Myocyte (in vitro differentiated cells): ENCODE data around the gene PRKG1. TPM values are rescaled to one million over a fixed set of nuclear protein-coding genes. Genes with fewer than 3 reads are reported as not detected.
"Not testable (repeated sequence)": the region's sequence is repeated elsewhere in the genome, so short reads cannot be mapped to it uniquely, and the experiment has no call there.

Source experiments
- DNase-seq: peaks from one replicate; pipeline ENCODE4 v3.0.0-alpha.2; 2012; ENCODE audit warnings: low read depth
- total RNA-seq: library from RNA; depleted of rRNA; stranded (reverse); fragments of >200 nt; gene quantifications from 2 replicates; pipeline ENCODE4 v1.2.3, GENCODE V29; 2014

PRKG1 gene
- total RNA-seq, 1 donor from 2014 or later, result 26.7 TPM

DNA sequence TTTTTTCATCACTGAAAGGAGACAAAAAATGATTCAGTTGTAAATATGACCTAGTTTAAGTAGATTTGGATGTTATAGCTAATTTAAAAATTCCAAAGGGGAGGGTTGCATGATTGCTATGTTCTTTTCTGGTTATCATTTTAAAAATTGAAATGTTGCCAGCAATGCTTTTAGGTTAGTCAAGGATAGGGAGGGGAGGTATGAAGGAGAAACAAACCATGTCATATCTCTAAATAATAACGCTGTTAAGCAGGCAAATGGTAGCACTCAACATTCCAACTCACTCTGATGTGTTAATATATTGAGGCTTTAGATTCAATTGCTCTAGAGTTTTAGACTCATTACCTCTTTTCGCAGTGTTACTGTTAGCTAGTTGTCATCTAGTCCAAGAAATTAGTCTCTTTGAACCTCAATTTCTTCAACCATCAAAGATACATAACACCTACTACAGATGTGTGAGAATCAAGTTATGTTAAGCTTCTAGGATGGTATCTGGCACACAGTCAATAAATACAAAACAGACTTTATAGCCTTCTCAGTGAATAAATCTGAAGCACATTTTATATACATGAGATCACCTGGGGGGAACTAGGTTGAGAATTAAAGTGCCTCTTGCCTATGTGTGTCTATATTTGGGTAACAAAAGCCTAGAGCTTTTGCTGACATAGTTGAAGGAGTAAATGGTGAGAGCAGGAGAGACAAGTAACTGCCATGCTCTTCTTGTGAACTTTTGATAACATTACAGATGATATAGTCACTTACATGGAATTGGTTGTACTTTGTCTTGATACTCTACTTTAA, 500.2 kb downstream of the PRKG1 start:
- DNase-seq, result no peak

DNA sequence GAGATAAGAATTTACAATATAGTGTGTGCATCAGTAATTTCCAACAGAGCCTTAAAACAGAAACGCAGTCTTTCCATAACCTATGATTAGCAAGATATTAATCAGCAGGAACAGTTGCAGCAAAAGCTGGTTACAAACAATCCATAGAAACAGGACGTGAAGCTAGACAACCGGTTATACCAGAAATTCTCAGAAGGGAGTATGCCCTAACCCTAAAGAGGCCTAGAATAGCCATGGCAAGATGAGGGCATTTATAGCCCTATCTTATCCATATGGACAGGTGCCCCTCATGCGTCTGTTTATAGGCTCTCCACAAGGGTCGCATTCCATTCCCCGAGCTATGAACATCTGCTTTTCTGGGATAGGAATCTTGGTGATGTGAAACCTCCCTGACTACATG, 506.9 kb downstream of the PRKG1 start:
- DNase-seq, result not testable (repeated sequence)

- DNase-seq, result no peak
Measured at GRCh38 chr10:51583976-51584375, 509.7 kb downstream of the PRKG1 start.

DNA sequence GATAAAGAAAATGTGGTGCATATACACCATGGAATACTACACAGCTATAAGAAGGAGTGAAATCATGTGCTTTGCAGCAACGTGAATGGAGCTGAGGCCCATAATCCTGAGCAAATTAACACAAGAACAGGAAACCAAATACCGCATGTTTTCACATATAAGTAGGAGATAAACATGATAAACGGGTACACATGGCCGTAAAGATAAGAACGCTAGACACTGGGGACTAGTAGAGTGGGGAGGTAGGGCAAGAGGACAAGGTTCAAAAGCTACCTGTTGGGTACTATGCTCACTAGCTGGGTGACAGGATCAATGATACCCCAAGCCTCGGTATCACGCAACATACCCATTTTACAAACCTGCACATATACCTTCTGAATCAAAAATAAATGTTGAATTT, 511.5 kb downstream of the PRKG1 start:
- DNase-seq, result no peak

DNA sequence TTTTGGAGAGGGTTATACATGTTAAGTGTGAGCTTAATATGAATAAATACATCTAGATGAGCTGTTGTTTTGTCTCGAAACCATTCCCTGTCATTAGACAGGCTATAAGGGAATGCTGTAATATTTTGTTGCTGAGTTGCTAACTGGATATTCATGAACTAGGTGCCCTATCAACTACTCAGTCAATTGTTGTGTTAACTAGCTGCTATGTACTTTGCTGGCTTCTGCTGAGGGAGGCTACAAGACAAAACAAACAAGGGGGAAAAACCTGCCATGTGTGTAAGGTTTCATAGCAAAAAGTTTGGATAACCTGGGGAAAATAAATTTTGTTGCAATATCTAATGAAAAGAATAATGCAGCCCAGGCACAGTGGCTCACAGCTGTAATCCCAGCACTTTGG, 514.7 kb downstream of the PRKG1 start:
- no peak for DNase-seq

DNA sequence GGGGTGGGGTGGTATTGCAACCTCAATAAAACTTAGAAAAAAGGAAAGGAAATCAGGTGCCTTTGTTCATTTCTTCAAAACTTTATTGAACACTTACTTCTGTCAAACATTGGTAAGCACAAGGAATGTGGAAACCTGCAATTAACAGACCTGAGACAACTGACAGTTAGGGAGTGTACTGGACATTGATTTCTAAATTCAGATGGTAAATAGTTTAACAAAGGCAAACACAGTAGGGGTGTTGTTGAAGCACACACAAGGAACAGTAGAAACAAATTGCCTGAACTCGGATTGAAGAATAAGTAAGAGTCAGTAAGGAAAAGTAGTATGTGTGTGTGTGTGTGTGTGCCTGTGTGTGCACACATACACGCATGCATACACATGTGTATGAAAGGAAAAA, 516.5 kb downstream of the PRKG1 start:
- DNase-seq, result no peak

DNA sequence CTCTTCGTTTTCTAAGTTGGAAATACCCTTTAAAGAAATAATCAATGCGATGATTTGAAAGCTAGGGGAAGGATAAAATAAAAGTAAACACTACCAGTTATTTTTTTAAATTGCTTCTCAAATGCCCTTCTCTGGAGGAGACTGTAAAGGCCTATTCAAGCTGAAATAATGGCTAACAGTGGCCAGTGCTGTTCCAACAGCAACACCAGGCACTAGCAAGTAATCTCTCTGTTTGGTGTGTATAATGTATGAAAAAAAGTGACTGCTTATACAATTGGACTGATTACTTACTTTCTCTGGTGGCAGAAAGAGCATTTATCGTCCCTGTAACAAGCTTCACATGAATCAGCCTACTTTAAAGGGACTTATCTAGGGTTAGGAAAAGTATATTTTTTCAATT, 522.4 kb downstream of the PRKG1 start:
- DNase-seq, result no peak

GRCh38 chr10:51599647-51600046, 525.4 kb downstream of the PRKG1 start:
- no peak for DNase-seq

DNA sequence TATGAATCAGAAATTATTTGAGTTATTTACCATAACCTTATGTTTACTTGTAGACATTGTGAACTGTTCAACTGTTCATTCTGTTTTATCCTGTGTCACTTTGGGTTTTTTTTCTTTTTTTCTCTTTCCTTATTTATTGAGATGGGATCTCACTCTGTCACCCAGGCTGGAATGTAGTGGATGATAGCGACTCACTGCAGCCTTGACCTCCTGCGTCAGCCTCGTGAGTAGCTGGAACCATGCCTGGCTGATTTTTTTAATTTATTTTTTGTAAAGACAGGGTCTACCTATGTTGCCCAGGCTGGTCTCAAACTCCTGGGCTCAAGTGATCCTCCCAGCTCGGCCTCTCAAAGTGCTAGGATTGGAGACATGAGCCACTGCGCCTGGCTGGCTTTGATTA, 528.0 kb downstream of the PRKG1 start:
- DNase-seq, result no peak

- DNase-seq, result peak; percentile 21
Measured at GRCh38 chr10:51604579-51604978, 530.3 kb downstream of the PRKG1 start.

GRCh38 chr10:51606825-51607462, 532.7 kb downstream of the PRKG1 start:
- DNase-seq, result no peak

- no peak for DNase-seq
Measured at GRCh38 chr10:51607463-51607835, 533.2 kb downstream of the PRKG1 start.

DNA sequence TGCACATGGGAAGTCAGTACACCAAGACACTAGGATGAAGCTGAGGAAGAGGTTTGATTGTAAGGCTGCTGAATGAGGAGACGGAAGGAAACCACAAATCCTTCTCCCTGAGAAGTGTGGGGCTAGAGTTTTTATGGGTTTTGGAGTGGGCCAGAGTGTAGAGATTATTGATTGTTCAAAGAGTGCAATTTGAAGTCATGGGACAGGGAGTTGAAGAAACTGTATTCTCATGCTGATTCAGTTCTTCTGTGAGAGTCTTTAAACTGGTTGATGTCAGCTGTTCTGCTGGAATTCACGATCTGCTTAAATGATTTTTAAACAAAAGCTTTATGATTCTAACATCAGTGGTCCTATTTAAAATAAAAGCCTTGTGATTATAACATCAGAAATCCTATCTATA, 533.9 kb downstream of the PRKG1 start:
- DNase-seq, result no peak

- no peak for DNase-seq
Measured at GRCh38 chr10:51615764-51616298, 541.5 kb downstream of the PRKG1 start.

DNA sequence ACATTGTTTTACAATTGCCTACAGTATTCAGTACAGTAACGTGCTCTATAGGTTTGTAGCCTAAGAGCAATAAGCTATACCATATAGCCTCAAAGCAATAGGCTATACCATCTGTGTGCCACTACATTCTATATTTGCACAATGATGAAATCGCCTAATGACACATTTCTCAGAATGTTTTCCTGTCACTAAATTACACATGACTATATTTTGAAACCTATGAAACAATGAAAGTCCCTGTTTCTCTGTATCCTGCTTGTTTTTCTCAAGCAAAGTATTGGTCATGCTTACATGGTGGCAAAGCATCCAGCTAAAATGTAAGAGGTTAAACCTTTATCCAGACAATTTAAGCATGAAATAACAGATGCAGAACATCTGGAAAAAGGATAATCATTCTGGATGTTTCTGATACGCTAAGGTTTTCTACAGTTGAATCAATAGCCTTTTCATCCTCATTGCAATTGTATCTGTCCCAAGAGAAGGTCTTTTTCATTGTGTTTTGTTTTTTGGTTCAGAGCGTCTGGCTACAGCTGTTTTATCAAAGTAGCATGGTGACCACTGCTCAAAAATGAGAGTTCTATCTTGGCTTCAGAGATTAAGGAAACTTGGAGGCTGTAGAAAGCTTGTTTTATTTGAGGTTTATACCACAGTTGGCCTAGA, 543.4 kb downstream of the PRKG1 start:
- DNase-seq, result no peak

DNA sequence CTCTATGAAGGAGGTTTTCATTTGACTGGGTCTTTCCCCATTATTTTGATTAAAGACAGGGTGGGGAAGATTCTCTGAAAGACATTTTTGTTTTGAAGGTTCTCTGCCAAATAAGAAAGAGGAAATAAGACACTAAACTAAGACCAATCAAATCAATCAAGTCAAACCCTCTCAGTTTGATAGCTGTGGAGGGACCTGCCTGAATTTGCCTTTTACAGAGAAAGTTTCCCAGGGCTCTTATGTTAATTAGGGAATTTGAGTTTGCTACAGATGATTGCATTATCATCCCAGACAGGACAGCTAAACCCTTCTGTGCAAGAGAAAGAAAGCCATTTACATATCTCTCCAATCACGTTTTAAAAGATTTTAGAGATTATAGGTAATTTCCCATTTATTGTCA, 545.1 kb downstream of the PRKG1 start:
- DNase-seq, result no peak

DNA sequence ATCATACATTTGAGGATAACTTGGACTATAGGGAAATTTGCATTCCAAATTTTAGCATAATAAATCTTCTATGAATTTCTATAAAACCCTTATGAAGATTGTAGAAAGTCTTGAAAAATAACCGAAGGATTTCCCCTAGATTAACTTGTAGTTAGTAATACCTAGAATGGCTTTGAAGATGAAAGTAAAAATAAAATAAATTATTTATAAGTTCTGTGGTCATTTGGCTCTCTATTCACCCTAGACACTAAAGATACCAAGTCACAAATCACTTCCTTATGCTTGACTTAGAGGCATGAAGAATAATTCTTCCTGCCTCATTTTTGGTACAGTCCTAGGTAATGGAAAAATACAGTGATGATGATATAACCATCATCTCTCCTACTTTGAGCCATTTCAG, 545.8 kb downstream of the PRKG1 start:
- no peak for DNase-seq

GRCh38 chr10:51624013-51624412, 549.7 kb downstream of the PRKG1 start:
- DNase-seq, result no peak

DNA sequence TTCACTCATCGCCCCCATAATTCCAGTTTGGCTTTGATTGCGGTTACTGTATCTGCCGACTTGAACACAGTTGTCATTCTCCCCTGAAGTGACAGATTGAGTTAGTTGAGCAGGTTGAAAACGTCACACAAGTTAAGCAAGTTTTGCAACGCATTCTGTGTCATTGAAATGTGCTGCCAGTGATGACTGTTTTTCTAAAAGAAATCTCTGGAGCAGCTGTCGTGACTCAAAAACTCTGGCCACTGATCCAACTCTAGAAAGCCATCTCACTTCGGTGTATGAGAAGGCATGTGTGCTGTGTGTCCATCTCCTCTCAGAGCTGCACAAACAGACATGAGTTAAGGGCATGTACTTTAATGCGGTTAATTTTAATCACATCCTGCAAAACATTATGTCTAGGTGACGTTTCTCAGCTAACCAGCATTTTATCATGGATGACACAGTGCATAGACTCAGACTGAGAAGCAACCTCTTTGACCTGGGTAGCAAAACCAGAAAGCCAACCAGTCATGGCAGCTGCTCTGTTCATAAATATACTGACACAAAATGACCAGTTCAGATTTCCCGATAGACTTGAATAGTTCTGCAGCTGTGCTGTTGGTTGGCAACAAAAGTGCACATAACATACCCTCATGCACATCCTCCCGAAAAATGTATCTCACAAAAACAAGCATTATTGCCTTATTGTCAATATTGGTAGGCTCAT, 555.8 kb downstream of the PRKG1 start:
- peak; percentile 96 for DNase-seq

GRCh38 chr10:51630640-51631005, 556.3 kb downstream of the PRKG1 start:
- DNase-seq, result peak; percentile 85

DNA sequence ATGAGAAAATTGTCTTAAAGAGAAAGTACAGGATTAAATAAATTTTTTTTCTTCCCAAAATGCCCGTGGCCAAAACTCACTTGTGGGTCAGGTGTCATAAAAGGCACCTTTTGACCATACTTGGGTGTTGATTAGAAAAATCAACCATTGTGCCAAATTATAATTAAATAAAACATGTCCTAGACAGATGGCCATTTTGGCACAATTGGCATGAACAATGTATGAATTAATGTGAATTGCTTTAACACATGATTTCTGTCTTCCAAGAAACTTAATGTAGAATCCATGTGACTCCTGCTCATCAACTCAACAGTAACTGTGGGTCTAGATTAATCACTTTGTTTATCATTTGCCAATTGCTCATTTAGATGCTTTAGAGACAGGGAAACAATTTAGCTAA, 561.1 kb downstream of the PRKG1 start:
- DNase-seq, result no peak

- no peak for DNase-seq
Measured at GRCh38 chr10:51638211-51638610, 563.9 kb downstream of the PRKG1 start.
